B cell (primary cell): ENCODE data around the gene SLAMF6.

Experiments used
- CTCF ChIP-seq: fragments of 200-600 bp; IDR thresholded peaks from one replicate; pipeline ENCODE4 v1.8.0; 2022; ENCODE audit warnings: antibody characterized with exemption, mild to moderate bottlenecking
- EZH2 ChIP-seq: IDR thresholded peaks from 2 replicates; pipeline ENCODE4 v1.6.1; 2012; ENCODE audit warnings: borderline replicate concordance, low read depth, mild to moderate bottlenecking, moderate library complexity, low read length; ENCODE audit not compliant: insufficient read depth, poor library complexity, severe bottlenecking

GRCh38 chr1:160549665-160550006 lies 26.6 kb upstream of the SLAMF6 start:
- TF ChIP-seq CTCF (no peak), EZH2 (no peak)
